Measurements from ENCODE around the gene TMPRSS9.

The TMPRSS9 gene

GRCh38 chr19:2329149-2329478, 31.0 kb upstream of the TMPRSS9 start:
- peak overlapping the region; percentile 96 for H3K4me3 ChIP-seq (ENCODE audit: low read depth, low read length)

- peak overlapping the region; percentile 96 for H3K4me3 ChIP-seq (ENCODE audit: low read depth, low read length)
These were observed 30.6 kb upstream of the TMPRSS9 start for GRCh38 chr19:2329501-2329916.

GRCh38 chr19:2330255-2330631, 29.8 kb upstream of the TMPRSS9 start:
- H3K4me3 ChIP-seq (ENCODE audit: low read depth, low read length), result no peak overlapping the region

GRCh38 chr19:2330632-2331284, 29.3 kb upstream of the TMPRSS9 start:
- H3K4me3 ChIP-seq (ENCODE audit: low read depth, low read length), result no peak overlapping the region

- no peak overlapping the region for H3K4me3 ChIP-seq (ENCODE audit: low read depth, low read length)
These were observed 28.3 kb upstream of the TMPRSS9 start for GRCh38 chr19:2331601-2332246.

GRCh38 chr19:2332341-2333026, 27.6 kb upstream of the TMPRSS9 start:
- H3K4me3 ChIP-seq (ENCODE audit: low read depth, low read length), result no peak overlapping the region

- no peak overlapping the region for H3K4me3 ChIP-seq (ENCODE audit: low read depth, low read length)
These were observed 26.8 kb upstream of the TMPRSS9 start for GRCh38 chr19:2333027-2333806.

- no peak overlapping the region for H3K4me3 ChIP-seq (ENCODE audit: low read depth, low read length)
These were observed 26.3 kb upstream of the TMPRSS9 start for GRCh38 chr19:2333807-2334211.

- H3K4me3 ChIP-seq (ENCODE audit: low read depth, low read length), result no peak overlapping the region
These were observed 25.6 kb upstream of the TMPRSS9 start for GRCh38 chr19:2334426-2334825.

GRCh38 chr19:2334986-2335846, 24.8 kb upstream of the TMPRSS9 start:
- H3K4me3 ChIP-seq (ENCODE audit: low read depth, low read length), result no peak overlapping the region

GRCh38 chr19:2335848-2336247, 24.2 kb upstream of the TMPRSS9 start:
- H3K4me3 ChIP-seq (ENCODE audit: low read depth, low read length), result no peak overlapping the region

GRCh38 chr19:2336528-2337328, 23.3 kb upstream of the TMPRSS9 start:
- H3K4me3 ChIP-seq (ENCODE audit: low read depth, low read length), result no peak overlapping the region

- H3K4me3 ChIP-seq (ENCODE audit: low read depth, low read length), result no peak overlapping the region
These were observed 22.7 kb upstream of the TMPRSS9 start for GRCh38 chr19:2337329-2337707.

GRCh38 chr19:2338055-2338615, 21.9 kb upstream of the TMPRSS9 start:
- no peak overlapping the region for H3K4me3 ChIP-seq (ENCODE audit: low read depth, low read length)

- no peak overlapping the region for H3K4me3 ChIP-seq (ENCODE audit: low read depth, low read length)
These were observed 21.1 kb upstream of the TMPRSS9 start for GRCh38 chr19:2338751-2339643.

GRCh38 chr19:2339644-2340310, 20.3 kb upstream of the TMPRSS9 start:
- H3K4me3 ChIP-seq (ENCODE audit: low read depth, low read length), result no peak overlapping the region

GRCh38 chr19:2340496-2341243, 19.4 kb upstream of the TMPRSS9 start:
- no peak overlapping the region for H3K4me3 ChIP-seq (ENCODE audit: low read depth, low read length)

Measured in iPS-11a (cell line).